RPMI7951 (cell line): Measurements from ENCODE around the gene RANBP3. TPM values are rescaled to one million over a fixed set of nuclear protein-coding genes. Genes with fewer than 3 reads are reported as not detected.
A peak's percentile ranks its signal among the peaks of the same experiment; 100 is the strongest.
"Not testable (repeated sequence)": the region's sequence is repeated elsewhere in the genome, so short reads cannot be mapped to it uniquely, and the experiment has no call there.

Source experiments
- DNase-seq: peaks from one replicate; pipeline ENCODE4 v3.0.0-alpha.2; 2012; ENCODE audit warnings: low read depth
- total RNA-seq: library from RNA; depleted of rRNA; stranded (reverse); fragments of >200 nt; shearing (Covaris generic); gene quantifications from 2 replicates; pipeline ENCODE4 v1.2.3, GENCODE V29; 2014

Gene RANBP3
- total RNA-seq, 1 experiment from 2014 or later: 54.9 TPM

- peak; percentile 70 for DNase-seq
These were observed 9.3 kb upstream of the RANBP3 start for GRCh38 chr19:5987077-5987818.

- DNase-seq: not testable (repeated sequence)
These were observed 7.9 kb upstream of the RANBP3 start for GRCh38 chr19:5985837-5986236.

GRCh38 chr19:5985098-5985783 lies 7.3 kb upstream of the RANBP3 start:
- peak; percentile 71 for DNase-seq

- no peak for DNase-seq
These were observed 6.7 kb upstream of the RANBP3 start for GRCh38 chr19:5984600-5984999.

- no peak for DNase-seq
These were observed 5.5 kb upstream of the RANBP3 start for GRCh38 chr19:5983367-5983955.

- DNase-seq: no peak
These were observed 939 bp upstream of the RANBP3 start for GRCh38 chr19:5978606-5979552.

- DNase-seq: no peak
These were observed 637 bp downstream of the RANBP3 start for GRCh38 chr19:5977222-5977784.

GRCh38 chr19:5976768-5977167 lies 1.2 kb downstream of the RANBP3 start:
- no peak for DNase-seq

- DNase-seq: no peak
These were observed 2.6 kb downstream of the RANBP3 start for GRCh38 chr19:5975388-5975728.

- DNase-seq: no peak
These were observed 3.1 kb downstream of the RANBP3 start for GRCh38 chr19:5974721-5975387.

GRCh38 chr19:5973867-5974635 lies 3.9 kb downstream of the RANBP3 start:
- no peak for DNase-seq

- no peak for DNase-seq
These were observed 4.6 kb downstream of the RANBP3 start for GRCh38 chr19:5973376-5973775.

- no peak for DNase-seq
These were observed 5.6 kb downstream of the RANBP3 start for GRCh38 chr19:5972355-5972731.

- peak; percentile 24 for DNase-seq
These were observed 6.1 kb downstream of the RANBP3 start for GRCh38 chr19:5971714-5972354.

GRCh38 chr19:5969476-5969875 lies 8.5 kb downstream of the RANBP3 start:
- DNase-seq: no peak

- no peak for DNase-seq
These were observed 9.2 kb downstream of the RANBP3 start for GRCh38 chr19:5968431-5969373.

GRCh38 chr19:5967994-5968430 lies 9.9 kb downstream of the RANBP3 start:
- DNase-seq: peak; percentile 71

- no peak for DNase-seq
These were observed 10.4 kb downstream of the RANBP3 start for GRCh38 chr19:5967571-5967970.

GRCh38 chr19:5966941-5967340 lies 11.0 kb downstream of the RANBP3 start:
- no peak for DNase-seq
